K562 (cell line): Measurements from ENCODE around the gene NMT1. TPM values are rescaled to one million over a fixed set of nuclear protein-coding genes. Genes with fewer than 3 reads are reported as not detected.

Source experiments
- ATAC-seq: fragments of 200-7000 bp; cut with Tn5 transposase; 3 replicates; pipeline ENCODE4 v1.9.1; 2020; ENCODE audit warnings: moderate library complexity
- BruUV-seq: library from RNA; stranded (reverse); fragments of 400-500 nt; replicated peaks from 2 replicates; lab custom pipeline; 2021; lab: Mats Ljungman, UMichigan
- CTCF ChIA-PET: fragments of 300-600 bp; formaldehyde crosslinking; extraction: SDS; loops from one replicate; lab custom pipeline; 2021; ENCODE audit warnings: low intra/inter-chr PET ratio; lab: Yijun Ruan, JAX
- POLR2A ChIA-PET: fragments of 300-600, 350-650 bp; sonication (Branson Sonifier 250); formaldehyde crosslinking; extraction: SDS; loops from one replicate; lab custom pipeline; 2021; ENCODE audit warnings: antibody characterized with exemption, inconsistent platforms; lab: Yijun Ruan, JAX
- DNase-seq, 4 experiments: peaks; one replicate each; pipeline versions ENCODE4 v3.0.0 to v3.0.0-alpha.2; 2011 to 2018; ENCODE audit warnings: low spot score in 3 of 4, mixed read lengths in 3 of 4; ENCODE audit errors: extremely low read depth in 1 of 4
- FAIRE-seq: peaks from 2 replicates; lab custom pipeline; 2011; peaks lifted over from hg19 to GRCh38; lab: Jason Lieb, UNC
- H2AFZ ChIP-seq: 2 replicates; pipeline ENCODE4 v1.6.0; 2011; ENCODE audit warnings: low read depth, low read length, control low read depth, inconsistent platforms
- H3K27ac ChIP-seq: fragments of 200-600 bp; 3 replicates; pipeline ENCODE4 v1.8.0; 2011; ENCODE audit warnings: low read depth, mild to moderate bottlenecking, control low read depth, inconsistent platforms, low read length, moderate library complexity, mixed read lengths; ENCODE audit errors: extremely low read depth
- H3K27me3 ChIP-seq, 2 experiments: fragments of 300-600 bp in 1 of 2; 2 replicates in 1 of 2; 3 replicates in 1 of 2; pipeline versions ENCODE4 v1.6.0 to v1.8.0; 2011; ENCODE audit warnings: inconsistent platforms in 2 of 2, low read length in 2 of 2, mild to moderate bottlenecking in 1 of 2, mixed read lengths in 1 of 2, moderate library complexity in 1 of 2; ENCODE audit not compliant: control insufficient read depth in 2 of 2, insufficient read depth in 2 of 2
- H3K36me3 ChIP-seq: fragments of 300-600 bp; 3 replicates; pipeline ENCODE4 v1.8.0; 2011; ENCODE audit warnings: mild to moderate bottlenecking, low read length, inconsistent platforms; ENCODE audit not compliant: control insufficient read depth, insufficient read depth
- H3K4me1 ChIP-seq, 2 experiments: fragments of 200-600 bp in 1 of 2; replicated peaks in 1 of 2; 2 replicates in 1 of 2; 3 replicates in 1 of 2; pipeline versions ENCODE4 v1.5.1 to v1.8.0; 2011; ENCODE audit warnings: inconsistent platforms in 2 of 2, low read length in 2 of 2, mild to moderate bottlenecking in 1 of 2, mixed read lengths in 1 of 2, moderate library complexity in 1 of 2; ENCODE audit not compliant: control insufficient read depth in 2 of 2, insufficient read depth in 2 of 2
- H3K4me2 ChIP-seq: 2 replicates; pipeline ENCODE4 v1.6.1; 2011; ENCODE audit warnings: low read length, control low read depth, inconsistent platforms, mixed read lengths; ENCODE audit not compliant: insufficient read depth
- H3K4me3 ChIP-seq: fragments of 200-600 bp; sonication (generic), shearing (Covaris generic); 2 replicates; pipeline ENCODE4 v1.5.1; 2016; ENCODE audit warnings: control low read depth, inconsistent platforms
- H3K79me2 ChIP-seq: fragments of 200-600 bp; 3 replicates; pipeline ENCODE4 v1.8.0; 2011; ENCODE audit warnings: low read length, inconsistent platforms; ENCODE audit not compliant: control insufficient read depth, insufficient read depth
- H3K9ac ChIP-seq, 2 experiments: 2 replicates each; pipeline versions ENCODE4 v1.6.0 to v1.6.1; 2011; ENCODE audit warnings: low read depth in 2 of 2, low read length in 2 of 2, control low read depth in 1 of 2, inconsistent platforms in 1 of 2, mild to moderate bottlenecking in 1 of 2, mixed read lengths in 1 of 2; ENCODE audit not compliant: insufficient read depth in 1 of 2
- H3K9me1 ChIP-seq: one replicate; pipeline ENCODE4 v1.6.0; 2011; ENCODE audit warnings: inconsistent platforms, mild to moderate bottlenecking, low read length, moderate library complexity; ENCODE audit not compliant: control insufficient read depth, insufficient read depth
- H3K9me3 ChIP-seq: replicated peaks from 2 replicates; pipeline ENCODE4 v1.5.1; 2011; ENCODE audit warnings: low read depth, low read length, inconsistent platforms; ENCODE audit not compliant: control insufficient read depth, insufficient read depth
- H4K20me1 ChIP-seq: replicated peaks from 2 replicates; pipeline ENCODE4 v1.6.1; 2011; ENCODE audit warnings: low read length, inconsistent platforms, mixed read lengths; ENCODE audit not compliant: control insufficient read depth, insufficient read depth
- FOS ChIP-seq: IDR thresholded peaks from 3 replicates; pipeline ENCODE4 v1.6.1; 2011; ENCODE audit not compliant: insufficient read length; ENCODE audit errors: extremely low read depth
- HCFC1 ChIP-seq: IDR thresholded peaks from 2 replicates; pipeline ENCODE4 v1.6.1; 2012; ENCODE audit warnings: low read depth, low read length, improper control_type of control experiment
- NFATC3 ChIP-seq: fragments of 450-650 bp; IDR thresholded peaks from 2 replicates; pipeline ENCODE4 v1.6.1; 2017; ENCODE audit warnings: mild to moderate bottlenecking
- NONO ChIP-seq, 2 experiments: fragments of 200-400 bp in 1 of 2; fragments of 450-650 bp in 1 of 2; formaldehyde crosslinking in 1 of 2; IDR thresholded peaks; 2 replicates each; pipeline ENCODE4 v1.6.1; 2017; ENCODE audit warnings: low read depth in 2 of 2, mild to moderate bottlenecking in 2 of 2, moderate library complexity in 2 of 2, low read length in 1 of 2
- POLR2AphosphoS5 ChIP-seq: IDR thresholded peaks from 2 replicates; pipeline ENCODE4 v1.6.1; 2011; ENCODE audit warnings: mild to moderate bottlenecking, low read depth, low read length, moderate library complexity; ENCODE audit not compliant: control insufficient read depth, insufficient read depth
- POLR2G ChIP-seq: fragments of 200-400 bp; formaldehyde crosslinking; IDR thresholded peaks from 2 replicates; pipeline ENCODE4 v1.6.1; 2017; ENCODE audit warnings: low read depth, mild to moderate bottlenecking, antibody characterized with exemption, low read length, moderate library complexity
- RBM22 ChIP-seq: fragments of 200-400 bp; formaldehyde crosslinking; IDR thresholded peaks from 2 replicates; pipeline ENCODE4 v1.6.1; 2018; ENCODE audit warnings: low read length, low read depth; ENCODE audit not compliant: poor library complexity, severe bottlenecking
- TRIM28 ChIP-seq: fragments of 450-650 bp; IDR thresholded peaks from 2 replicates; pipeline ENCODE4 v1.6.1; 2017
- YBX1 ChIP-seq: fragments of 450-650 bp; IDR thresholded peaks from 2 replicates; pipeline ENCODE4 v1.7.1; 2016; ENCODE audit warnings: mild to moderate bottlenecking
- ZNF197 ChIP-seq: fragments of 200-800 bp; sonication (Bioruptor generic); IDR thresholded peaks from 2 replicates; pipeline ENCODE4 v1.6.1; 2016; ENCODE audit warnings: low read depth, missing genetic modification characterization, missing compliant biosample characterization
- ZNF766 ChIP-seq: fragments of 200-800 bp; sonication (Bioruptor generic); conservative IDR thresholded peaks from 2 replicates; pipeline ENCODE4 v1.6.1; 2016; ENCODE audit warnings: missing genetic modification characterization, missing compliant biosample characterization
- WGBS: fragments of 100-300 bp; shearing (Covaris generic); methylation state at CpG from one replicate; pipeline ENCODE4 v1.1.6; 2016; ENCODE audit warnings: low coverage, mixed read lengths; ENCODE audit not compliant: insufficient coverage; ENCODE audit errors: missing lambda C conversion rate; 5-methylcytosine and 5-hydroxymethylcytosine counted together
- in situ Hi-C: fragments of 300-500 bp; cut with MboI; formaldehyde crosslinking; loops from 4 replicates; pipeline ENCODE4 v1.15.0; 2018; ENCODE audit warnings: inconsistent platforms, mixed read lengths
- intact Hi-C: fragments of 100-400 bp; cut with micrococcal nuclease; formaldehyde crosslinking; loops from 2 replicates; pipeline ENCODE4 v1.14.2; 2022
- polyA plus RNA-seq, 8 experiments: library from polyadenylated mRNA; depleted of rRNA in 4 of 8; stranded (reverse) in 5 of 8; unstranded in 3 of 8; fragments of >200 nt; fragmentation: Nextera tagmentation in 2 of 8; fragmentation: Illumina TruSeq in 1 of 8; extraction: Ambion mirVana in 2 of 8; extraction: Trizol in 1 of 8; gene quantifications; 2 replicates each; pipeline versions ENCODE4 v1.2.1 to v1.2.3, GENCODE V29; 2011 to 2014; ENCODE audit warnings: inconsistent platforms in 1 of 8, missing spikeins in 1 of 8
- total RNA-seq, 7 experiments: library from RNA; depleted of rRNA in 6 of 7; stranded (reverse); fragments of >200 nt in 6 of 7; fragmentation: Illumina TruSeq in 2 of 7; extraction: Trizol in 2 of 7; gene quantifications; 2 replicates each; pipeline versions ENCODE4 v1.2.1 to v1.2.3, GENCODE V29; 2011 to 2021; ENCODE audit warnings: low replicate concordance in 1 of 7
- TF ChIP-seq, protein P1 (sequence below): fragments of 250-450 bp; sonication (Bioruptor Pico); IDR thresholded peaks from 2 replicates; pipeline ENCODE4 v1.9.0; 2021; ENCODE audit warnings: mild to moderate bottlenecking
- TF ChIP-seq, protein P2 (sequence below): sonication (generic); formaldehyde crosslinking; IDR thresholded peaks from 2 replicates; pipeline ENCODE4 v1.8.1; 2023; ENCODE audit warnings: mild to moderate bottlenecking, missing genetic modification reagents

Gene NMT1
- total and polyA plus RNA-seq, 9 of the 15 experiments (the other 6 are each of a cell fraction or from before 2014, with no cell fraction given), result 86.7 to 569 (median 213) TPM

DNA sequence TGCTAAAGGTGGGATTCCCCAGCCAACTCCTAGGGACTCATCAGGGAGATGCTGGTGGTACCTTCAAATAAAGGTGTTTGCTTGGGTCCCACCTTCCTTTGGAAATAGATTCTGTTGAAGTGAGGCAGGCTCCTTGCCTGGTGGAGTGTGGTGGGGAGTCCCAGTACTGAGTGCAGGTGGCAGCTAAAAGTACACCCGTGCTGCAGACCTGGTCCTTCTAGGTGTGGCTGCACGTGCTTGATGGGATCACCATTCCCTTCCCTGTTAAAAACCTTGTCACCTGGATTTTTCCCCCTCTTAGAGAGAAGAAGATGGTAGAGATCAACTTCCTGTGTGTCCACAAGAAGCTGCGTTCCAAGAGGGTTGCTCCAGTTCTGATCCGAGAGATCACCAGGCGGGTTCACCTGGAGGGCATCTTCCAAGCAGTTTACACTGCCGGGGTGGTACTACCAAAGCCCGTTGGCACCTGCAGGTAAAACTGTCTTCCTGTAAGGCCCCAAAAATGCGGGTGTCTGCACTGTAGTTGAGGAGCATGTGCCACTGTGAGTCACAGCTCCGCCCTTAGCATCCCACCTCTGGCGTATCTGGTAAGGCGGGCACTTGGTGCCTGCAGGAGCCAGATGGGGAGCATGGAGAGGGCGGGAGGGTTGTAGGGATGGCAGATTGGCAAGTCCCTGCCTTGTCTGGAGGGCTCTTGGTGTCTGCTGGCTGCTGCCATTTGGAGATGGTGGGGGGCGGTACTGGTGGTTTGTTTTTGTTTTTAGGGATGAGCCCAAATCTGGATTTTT lies 37.2 kb downstream of the NMT1 start:
- no TSS peak for BruUV-seq
- TF ChIP-seq ZNF197 (CRISPR knock-in tag) (no peak), NONO (IDR thresholded peaks at IDR 0.05; ENCODE audit: low read depth in 2 of 2, low read length in 1 of 2) (no peak), HCFC1 (no peak), RBM22 (peak; percentile 12), TRIM28 (no peak), ZNF766 (no peak), POLR2G (0 out of 2 replicates have a peak, but pooled peaks have one; percentile 33), POLR2AphosphoS5 (peak; percentile 31; the same call in 1 of the 2 replicates), NFATC3 (no peak), FOS (no peak), YBX1 (no peak)
- TF ChIP-seq, protein P1, sequence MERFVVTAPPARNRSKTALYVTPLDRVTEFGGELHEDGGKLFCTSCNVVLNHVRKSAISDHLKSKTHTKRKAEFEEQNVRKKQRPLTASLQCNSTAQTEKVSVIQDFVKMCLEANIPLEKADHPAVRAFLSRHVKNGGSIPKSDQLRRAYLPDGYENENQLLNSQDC (CRISPR knock-in tag), result no peak
- TF ChIP-seq, protein P2, sequence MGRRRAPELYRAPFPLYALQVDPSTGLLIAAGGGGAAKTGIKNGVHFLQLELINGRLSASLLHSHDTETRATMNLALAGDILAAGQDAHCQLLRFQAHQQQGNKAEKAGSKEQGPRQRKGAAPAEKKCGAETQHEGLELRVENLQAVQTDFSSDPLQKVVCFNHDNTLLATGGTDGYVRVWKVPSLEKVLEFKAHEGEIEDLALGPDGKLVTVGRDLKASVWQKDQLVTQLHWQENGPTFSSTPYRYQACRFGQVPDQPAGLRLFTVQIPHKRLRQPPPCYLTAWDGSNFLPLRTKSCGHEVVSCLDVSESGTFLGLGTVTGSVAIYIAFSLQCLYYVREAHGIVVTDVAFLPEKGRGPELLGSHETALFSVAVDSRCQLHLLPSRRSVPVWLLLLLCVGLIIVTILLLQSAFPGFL, result no peak
- peaks cover 91% of the 10 kb centered on the region for H3K36me3 ChIP-seq
- H3K79me2 ChIP-seq, result no peaks in the 10 kb centered on the region
- no peaks in the 10 kb centered on the region for H3K9me1 ChIP-seq
- no peak overlapping the region for H3K4me2 ChIP-seq
- no peak for FAIRE-seq
- in situ Hi-C loops, result no loop called here
- H3K27ac ChIP-seq, result no peak overlapping the region
- H4K20me1 ChIP-seq, result 0 out of 2 replicates have a peak, but pooled peaks cover 8% of the 10 kb centered on the region
- WGBS, result 90% methylated on average over 13 of the region's 13 CpGs
- H3K4me3 ChIP-seq, result no peak overlapping the region
- no peak for ATAC-seq
- no peak for DNase-seq
- CTCF ChIA-PET, result interaction anchor here (0.6 to 1.8 kb wide), 6 partner anchors 33 to 323 kb away, joined by 3 to 10 read pairs (median 6); partner anchors contain the start of gene PLCD3
- intact Hi-C loops, result loop anchor here (5.0 kb wide), 1 partner anchor 81 kb away; no protein-coding TSS in a partner anchor
- H3K4me1 ChIP-seq, result no peaks in the 10 kb centered on the region
- H2AFZ ChIP-seq, result no peak overlapping the region
- no peaks in the 10 kb centered on the region for H3K27me3 ChIP-seq
- POLR2A ChIA-PET, result interaction anchor here (0.6 to 1.6 kb wide), 7 partner anchors 11 to 178 kb away, joined by 3 to 5 read pairs (median 3); no protein-coding TSS in a partner anchor
- peak overlapping the region in 1 of 2 experiments; percentile 30; a peak in 1 of 4 replicates for H3K9ac ChIP-seq
- no peaks in the 10 kb centered on the region for H3K9me3 ChIP-seq
